Measurements from ENCODE around the gene EARS2.

GRCh38 chr16:23528644-23529310 is 28.4 kb downstream of the EARS2 start:
- TF ChIP-seq CTCF (IDR thresholded peaks at IDR 0.05; ENCODE audit: low read depth, low read length): no peak
- TF ChIP-seq MAX (IDR thresholded peaks at IDR 0.05; ENCODE audit: low read depth, low read length): no peak
- no peak for TF ChIP-seq POLR2A (IDR thresholded peaks at IDR 0.05; ENCODE audit: extremely low read depth, insufficient read length)
- TF ChIP-seq MYC (IDR thresholded peaks at IDR 0.05; ENCODE audit: low read depth, low read length): no peak
